Measurements from ENCODE around the gene SERPINB8. TPM values are rescaled to one million over a fixed set of nuclear protein-coding genes. Genes with fewer than 3 reads are reported as not detected.
A peak's percentile ranks its signal among the peaks of the same experiment; 100 is the strongest.

The SERPINB8 gene
- total and polyA plus RNA-seq, 5 experiments from 2014 or later: 11.2 to 20.1 (median 14.3) TPM

DNA sequence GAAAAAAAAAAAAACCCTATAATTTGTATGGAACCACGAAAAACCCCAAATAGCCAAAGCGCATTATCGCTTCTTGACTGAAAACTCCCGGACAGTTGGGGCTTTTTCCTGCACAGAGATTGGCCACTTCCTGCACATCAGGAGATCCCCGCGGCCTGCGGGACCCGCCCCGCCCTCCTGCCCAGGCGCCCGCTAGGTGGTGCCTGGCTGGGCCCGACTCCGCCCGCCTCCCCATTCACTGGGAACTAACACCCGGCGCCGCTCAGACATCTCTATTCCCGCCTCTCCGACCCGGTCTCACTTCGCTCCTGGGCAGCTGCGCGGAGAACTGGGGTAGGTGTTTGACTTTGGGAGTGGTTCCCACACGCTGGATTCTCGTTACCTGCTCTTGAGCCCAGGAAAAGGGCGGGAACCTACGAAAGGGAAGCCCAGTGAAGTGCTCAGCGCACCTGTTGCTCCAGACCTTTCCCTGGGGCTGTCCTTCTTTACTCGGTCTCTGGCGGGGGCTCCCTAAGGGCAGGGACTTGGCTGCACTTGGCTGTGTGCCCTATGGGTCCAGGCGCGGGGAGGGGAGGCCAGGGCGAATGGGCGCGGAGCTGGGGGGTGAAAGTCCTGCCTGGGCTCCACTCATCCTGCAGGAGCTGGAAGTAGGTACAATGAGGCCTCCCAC lies 20.7 kb upstream of the SERPINB8 start, which contains the start of gene HMSD:
HMSD (plus strand) TSS at position 234 of the 670 bp plus-strand sequence. CDS start 4,155 bp downstream, outside the sequence.
- Mint-ChIP-seq H3K27ac (no peak within 1 kb of the TSS), H3K36me3 (no peaks in the 10 kb centered on the region), H3K27me3 (peaks cover 26 to 47% (median 37%) of the 10 kb centered on the region in 5 donors), H3K4me1 (peaks cover 0 to 12% (median 10%) of the 10 kb centered on the region in 4 donors), H3K4me3 (peak within 1 kb of the TSS in 9 of 10 donors; percentile 20 to 68 (median 38)), H3K9me3 (peaks cover 0 to 5% (median 0%) of the 10 kb centered on the region in 9 donors)
- peak in 4 of 10 donors; percentile 9 to 28 (median 25) for DNase-seq
- ATAC-seq: peak; percentile 74 to 75
- POLR2A ChIA-PET: no interaction called here

DNA sequence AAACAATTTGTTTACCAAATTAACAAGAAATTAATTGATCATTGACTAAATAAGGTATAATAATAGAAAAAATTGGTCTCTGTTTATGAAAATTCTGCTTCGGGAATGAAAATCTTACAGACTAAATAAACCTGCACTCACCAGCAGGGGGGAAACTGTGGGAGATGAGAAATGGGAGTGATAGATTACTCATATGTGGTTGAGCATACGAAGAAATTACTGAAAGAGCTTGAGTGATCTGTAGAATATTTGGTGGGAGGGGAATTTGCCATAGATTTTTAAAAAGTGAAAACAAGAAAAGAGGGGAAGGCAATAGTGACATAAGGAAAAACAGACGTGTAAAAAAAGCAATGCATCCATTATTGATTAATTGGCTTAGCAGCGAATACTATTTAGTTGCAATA lies 18.6 kb upstream of the SERPINB8 start:
- Mint-ChIP-seq H3K27ac (no peak overlapping the region), H3K4me3 (no peak overlapping the region), H3K36me3 (no peaks in the 10 kb centered on the region), H3K9me3 (peaks cover 0 to 5% (median 0%) of the 10 kb centered on the region in 9 donors), H3K27me3 (peaks cover 16 to 39% (median 25%) of the 10 kb centered on the region in 5 donors), H3K4me1 (peaks cover 0 to 12% (median 10%) of the 10 kb centered on the region in 4 donors)
- ATAC-seq (no peak), DNase-seq (no peak)
- POLR2A ChIA-PET: no interaction called here

DNA sequence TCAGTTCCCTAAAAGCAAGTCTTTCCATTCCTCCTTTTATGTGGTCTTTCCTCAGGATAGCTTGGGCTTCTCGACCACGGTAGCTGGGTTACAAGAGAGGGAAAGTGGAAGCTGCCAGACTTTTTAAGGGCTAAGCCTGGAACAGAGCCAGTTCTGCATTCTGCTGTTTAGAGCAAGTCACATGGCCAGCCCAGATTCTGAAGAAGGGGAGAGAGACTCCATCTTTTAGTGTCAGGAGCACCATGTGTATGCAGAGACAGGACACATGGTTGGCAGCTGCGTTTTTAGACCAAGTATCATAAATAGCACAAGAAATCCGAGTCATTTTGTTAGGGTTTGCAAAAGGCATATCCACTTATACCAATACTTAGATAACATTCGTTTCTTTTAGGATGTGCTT lies 16.1 kb upstream of the SERPINB8 start:
- DNase-seq (no peak), ATAC-seq (no peak)
- Mint-ChIP-seq H3K9me3 (peaks cover 0 to 5% (median 0%) of the 10 kb centered on the region in 9 donors), H3K27me3 (peaks cover 6 to 40% (median 22%) of the 10 kb centered on the region in 5 donors), H3K27ac (no peak overlapping the region), H3K4me3 (no peak overlapping the region), H3K36me3 (no peaks in the 10 kb centered on the region), H3K4me1 (peaks cover 0 to 6% (median 5%) of the 10 kb centered on the region in 4 donors)
- POLR2A ChIA-PET: no interaction called here

DNA sequence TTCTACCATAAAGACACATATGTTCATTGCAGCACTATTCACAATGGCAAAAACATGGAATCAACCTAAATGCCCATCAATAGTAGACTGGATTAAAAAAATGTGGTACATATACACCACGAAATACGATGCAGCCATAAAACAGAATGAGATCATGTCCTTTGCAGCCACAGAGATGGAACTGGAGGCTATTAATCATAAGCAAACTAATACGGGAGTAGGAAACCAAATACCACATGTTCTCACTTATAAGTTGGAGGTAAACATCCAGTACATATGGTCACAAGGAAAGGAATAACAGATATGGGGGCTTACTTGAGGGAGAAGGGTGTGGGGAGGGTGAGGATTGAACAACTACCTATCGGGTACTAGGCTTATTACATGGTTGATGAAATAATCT lies 13.1 kb upstream of the SERPINB8 start:
- H3K27ac Mint-ChIP-seq: no peak overlapping the region
- no peaks in the 10 kb centered on the region for H3K36me3 Mint-ChIP-seq
- DNase-seq (no peak), ATAC-seq (no peak)
- no peak overlapping the region for H3K4me3 Mint-ChIP-seq
- POLR2A ChIA-PET: no interaction called here
- H3K27me3 Mint-ChIP-seq: peaks cover 13 to 43% (median 24%) of the 10 kb centered on the region in 5 donors
- H3K9me3 Mint-ChIP-seq: no peaks in the 10 kb centered on the region
- H3K4me1 Mint-ChIP-seq: no peaks in the 10 kb centered on the region

DNA sequence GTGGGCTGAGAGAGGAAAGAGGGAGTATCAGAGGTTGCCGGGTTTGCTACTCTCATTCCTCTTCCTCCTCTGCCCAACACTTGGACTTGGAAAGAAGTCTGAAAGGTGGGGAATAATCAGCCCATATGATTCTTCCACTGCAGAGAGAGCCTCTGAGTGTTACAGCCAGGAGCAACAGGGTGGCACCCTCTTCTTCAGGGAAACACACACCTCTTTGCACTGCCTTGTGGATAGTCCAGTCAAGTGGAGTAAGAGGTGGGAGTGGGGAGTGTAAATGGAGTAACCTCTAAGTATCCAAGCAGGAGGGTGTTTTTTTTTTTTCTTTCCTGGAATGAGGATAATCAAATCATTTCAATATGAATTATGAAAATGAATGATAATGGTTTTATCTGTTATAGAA lies 9.0 kb upstream of the SERPINB8 start:
- peaks cover 13 to 54% (median 27%) of the 10 kb centered on the region in 5 donors for H3K27me3 Mint-ChIP-seq
- DNase-seq (no peak), ATAC-seq (no peak)
- POLR2A ChIA-PET: no interaction called here
- H3K36me3 Mint-ChIP-seq: no peaks in the 10 kb centered on the region
- H3K4me1 Mint-ChIP-seq: no peaks in the 10 kb centered on the region
- H3K9me3 Mint-ChIP-seq: no peaks in the 10 kb centered on the region
- no peak overlapping the region for H3K4me3 Mint-ChIP-seq
- H3K27ac Mint-ChIP-seq: no peak overlapping the region

DNA sequence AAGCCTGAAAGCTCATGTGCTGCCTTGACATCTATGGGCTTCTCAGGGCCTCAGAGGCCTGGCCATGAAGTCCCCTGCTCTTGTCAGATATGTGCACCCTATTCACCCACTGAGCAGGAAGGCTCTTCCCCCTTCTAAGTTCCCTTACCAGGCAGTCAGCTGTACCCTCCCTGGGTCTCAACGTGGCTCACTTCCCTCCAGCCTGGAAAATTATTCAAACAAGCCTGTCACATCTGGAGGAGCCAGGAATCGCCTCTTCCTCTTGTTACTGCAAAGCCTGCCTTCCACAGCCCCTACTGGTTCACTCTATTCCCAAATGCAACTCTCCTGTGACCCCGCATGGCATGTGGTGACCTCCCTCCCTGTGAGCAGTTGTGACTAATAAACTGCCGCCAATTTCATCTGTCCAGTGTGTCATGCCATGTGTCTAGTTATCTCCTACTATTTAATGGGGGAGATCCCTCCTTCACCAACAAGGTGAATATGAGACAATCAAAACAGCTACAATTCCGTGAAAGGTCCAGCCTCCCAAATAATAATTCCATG lies 8.4 kb upstream of the SERPINB8 start:
- POLR2A ChIA-PET: no interaction called here
- Mint-ChIP-seq H3K36me3 (no peaks in the 10 kb centered on the region), H3K27me3 (peaks cover 13 to 48% (median 25%) of the 10 kb centered on the region in 5 donors), H3K9me3 (no peaks in the 10 kb centered on the region), H3K4me3 (no peak overlapping the region), H3K27ac (peak overlapping the region in 2 of 10 donors; percentile 41 to 67), H3K4me1 (no peaks in the 10 kb centered on the region)
- ATAC-seq (no peak), DNase-seq (no peak)

DNA sequence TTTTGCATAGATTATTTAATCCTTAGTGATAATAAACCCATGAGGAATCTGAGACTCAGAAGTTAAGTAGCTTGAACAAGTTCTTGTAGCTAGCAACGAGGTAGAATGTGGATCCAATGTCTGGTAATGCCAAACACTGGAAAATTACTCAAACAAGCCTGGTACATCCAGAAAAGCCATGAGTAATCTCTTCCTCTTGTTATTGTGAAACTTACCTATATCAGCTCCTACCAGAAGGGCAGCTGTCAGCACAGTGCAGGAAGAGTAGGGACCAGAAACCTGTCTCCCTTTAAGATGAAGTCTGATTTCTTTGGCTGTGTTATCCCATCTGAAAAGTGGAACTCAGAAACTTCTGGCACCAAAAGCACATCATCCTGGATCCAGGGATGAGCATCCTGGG lies 7.7 kb upstream of the SERPINB8 start:
- Mint-ChIP-seq H3K9me3 (no peaks in the 10 kb centered on the region), H3K4me3 (no peak overlapping the region), H3K36me3 (no peaks in the 10 kb centered on the region), H3K4me1 (no peaks in the 10 kb centered on the region), H3K27ac (no peak overlapping the region), H3K27me3 (peaks cover 13 to 42% (median 22%) of the 10 kb centered on the region in 5 donors)
- DNase-seq (no peak), ATAC-seq (no peak)
- POLR2A ChIA-PET: no interaction called here

DNA sequence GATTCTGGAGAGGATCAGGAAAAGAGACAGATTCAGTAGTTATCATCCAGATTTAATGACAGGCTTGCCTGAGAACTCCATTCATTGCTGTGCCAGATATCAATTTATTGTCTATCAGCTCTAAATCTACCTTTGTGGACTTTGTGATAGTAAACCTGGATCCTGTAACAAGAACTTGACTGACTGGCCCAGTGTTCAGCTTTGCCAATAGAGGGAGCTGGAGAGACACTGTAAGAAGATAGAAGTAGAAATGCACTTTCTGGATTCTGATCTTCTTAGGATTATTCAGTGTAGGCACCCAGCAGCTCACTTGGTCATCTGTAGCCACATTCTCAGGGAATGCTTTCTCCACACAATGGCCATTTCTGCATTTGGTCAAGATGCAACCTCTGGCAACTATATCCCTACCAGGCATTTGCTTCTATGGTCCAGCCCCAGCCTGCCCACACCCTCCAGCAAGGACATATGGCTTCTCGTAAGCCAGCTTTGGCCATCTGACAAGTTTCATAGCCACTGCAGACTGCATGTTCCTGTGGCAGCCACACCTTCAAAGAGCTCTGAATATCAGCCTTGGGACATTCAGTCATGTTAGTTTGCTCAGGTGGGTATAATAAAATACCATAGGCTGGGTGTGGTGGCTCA lies 6.1 kb upstream of the SERPINB8 start:
- Mint-ChIP-seq H3K9me3 (no peaks in the 10 kb centered on the region), H3K4me3 (no peak overlapping the region), H3K27ac (peak overlapping the region in 1 of 10 donors; percentile 64), H3K27me3 (peaks cover 9 to 32% (median 22%) of the 10 kb centered on the region in 5 donors), H3K4me1 (peaks cover 0 to 3% (median 2%) of the 10 kb centered on the region in 4 donors), H3K36me3 (no peaks in the 10 kb centered on the region)
- POLR2A ChIA-PET: interaction anchor here (1.2 kb wide), 1 partner anchor 12 kb away, joined by 3 read pairs; no protein-coding TSS in a partner anchor
- ATAC-seq (peak; percentile 70 to 74), DNase-seq (peak in 8 of 10 donors; percentile 23 to 77 (median 51))

DNA sequence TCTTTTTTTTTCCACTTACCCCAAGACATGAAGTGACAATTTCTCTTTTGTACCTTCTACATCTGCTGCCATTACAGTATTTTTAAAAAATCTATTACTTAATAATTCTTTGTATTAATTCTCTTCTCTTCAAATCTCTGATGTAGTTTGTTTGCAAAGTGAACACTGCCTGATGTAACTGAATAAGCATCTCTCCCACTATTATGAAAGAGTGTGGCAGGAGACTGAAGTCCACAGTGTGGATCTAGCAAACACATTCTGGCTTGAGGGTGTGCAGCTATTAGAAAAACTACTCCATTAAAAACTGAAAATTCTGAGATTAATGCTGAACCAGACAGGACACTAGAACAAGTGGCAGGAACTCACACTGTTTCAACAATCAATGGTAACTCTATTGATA lies 5.0 kb upstream of the SERPINB8 start:
- POLR2A ChIA-PET: interaction anchor here (0.7 kb wide), 1 partner anchor 448 kb away, joined by 3 read pairs; no protein-coding TSS in a partner anchor

DNA sequence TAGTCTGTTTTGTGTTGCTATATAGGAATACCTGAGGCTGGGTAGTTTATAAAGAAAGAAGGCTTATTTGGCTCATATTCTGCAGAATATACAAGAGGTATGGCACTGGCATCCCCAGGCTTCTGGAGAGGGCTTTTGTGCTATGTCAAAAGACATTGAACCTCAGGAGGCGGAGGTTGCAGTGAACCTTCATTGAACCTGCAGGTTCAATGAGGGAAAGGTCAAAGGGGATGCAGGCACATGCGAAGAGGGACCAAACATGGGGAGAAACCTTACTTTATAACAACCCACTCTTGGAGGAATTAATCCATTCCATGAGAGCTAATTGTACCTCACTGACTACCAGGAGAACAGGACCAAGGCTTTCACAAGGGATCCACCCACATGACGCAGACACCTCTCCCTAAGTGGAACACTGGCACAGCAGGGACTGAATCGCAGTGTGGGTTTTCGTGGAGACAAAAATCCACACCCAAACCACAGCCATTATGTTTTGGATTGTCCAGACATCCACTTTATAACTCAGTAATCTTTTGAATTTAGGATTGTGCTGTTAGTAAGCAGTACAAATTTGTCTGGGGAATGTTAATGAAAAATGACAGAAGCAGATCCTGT lies 4.1 kb upstream of the SERPINB8 start:
- Mint-ChIP-seq H3K4me3 (no peak overlapping the region), H3K4me1 (peaks cover 12 to 21% (median 18%) of the 10 kb centered on the region in 4 donors), H3K27me3 (peaks cover 6 to 26% (median 17%) of the 10 kb centered on the region in 5 donors), H3K27ac (peak overlapping the region in 1 of 10 donors; percentile 61), H3K36me3 (no peaks in the 10 kb centered on the region), H3K9me3 (no peaks in the 10 kb centered on the region)
- POLR2A ChIA-PET: no interaction called here
- ATAC-seq: no peak
- DNase-seq: no peak

More for the DNA sequence above, 5.0 kb upstream of the SERPINB8 start:
- DNase-seq (no peak), ATAC-seq (no peak)
- no peaks in the 10 kb centered on the region for H3K9me3 Mint-ChIP-seq
- H3K27me3 Mint-ChIP-seq: peaks cover 6 to 26% (median 18%) of the 10 kb centered on the region in 5 donors
- no peak overlapping the region for H3K27ac Mint-ChIP-seq
- H3K4me1 Mint-ChIP-seq: peaks cover 8 to 14% (median 14%) of the 10 kb centered on the region in 4 donors
- no peak overlapping the region for H3K4me3 Mint-ChIP-seq
- no peaks in the 10 kb centered on the region for H3K36me3 Mint-ChIP-seq

DNA sequence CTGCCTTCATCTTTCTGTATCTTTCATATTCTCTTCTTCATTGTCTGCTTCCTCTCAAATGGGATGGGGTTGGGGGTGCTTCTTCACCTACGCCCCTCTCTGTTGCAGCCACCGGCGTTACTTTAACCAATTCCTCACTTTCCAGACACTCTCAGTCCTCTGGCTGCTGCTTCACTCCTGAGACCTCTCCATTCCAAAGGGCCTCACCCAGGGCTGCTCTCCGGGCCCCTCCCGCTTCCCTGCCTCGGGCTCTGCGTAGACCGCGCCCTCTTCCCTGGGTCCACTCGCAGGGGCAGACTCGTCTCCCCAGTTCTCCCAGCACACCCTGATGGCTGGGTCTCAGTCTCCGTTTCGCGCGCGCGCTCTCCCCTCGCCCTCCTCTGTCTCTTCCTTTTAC lies 926 bp downstream of the SERPINB8 start:
- ATAC-seq: no peak
- H3K27ac Mint-ChIP-seq: peak overlapping the region; percentile 87 to 98 (median 94)
- DNase-seq: peak in 2 of 10 donors; percentile 7 to 13
- no peaks in the 10 kb centered on the region for H3K36me3 Mint-ChIP-seq
- peak overlapping the region; percentile 85 to 100 (median 97) for H3K4me3 Mint-ChIP-seq
- POLR2A ChIA-PET: interaction anchor here (0.9 kb wide), 1 partner anchor 1254 kb away, joined by 3 read pairs; no protein-coding TSS in a partner anchor
- H3K27me3 Mint-ChIP-seq: peaks cover 0 to 4% (median 0%) of the 10 kb centered on the region in 5 donors
- peaks cover 24 to 61% (median 37%) of the 10 kb centered on the region in 4 donors for H3K4me1 Mint-ChIP-seq
- no peaks in the 10 kb centered on the region for H3K9me3 Mint-ChIP-seq

DNA sequence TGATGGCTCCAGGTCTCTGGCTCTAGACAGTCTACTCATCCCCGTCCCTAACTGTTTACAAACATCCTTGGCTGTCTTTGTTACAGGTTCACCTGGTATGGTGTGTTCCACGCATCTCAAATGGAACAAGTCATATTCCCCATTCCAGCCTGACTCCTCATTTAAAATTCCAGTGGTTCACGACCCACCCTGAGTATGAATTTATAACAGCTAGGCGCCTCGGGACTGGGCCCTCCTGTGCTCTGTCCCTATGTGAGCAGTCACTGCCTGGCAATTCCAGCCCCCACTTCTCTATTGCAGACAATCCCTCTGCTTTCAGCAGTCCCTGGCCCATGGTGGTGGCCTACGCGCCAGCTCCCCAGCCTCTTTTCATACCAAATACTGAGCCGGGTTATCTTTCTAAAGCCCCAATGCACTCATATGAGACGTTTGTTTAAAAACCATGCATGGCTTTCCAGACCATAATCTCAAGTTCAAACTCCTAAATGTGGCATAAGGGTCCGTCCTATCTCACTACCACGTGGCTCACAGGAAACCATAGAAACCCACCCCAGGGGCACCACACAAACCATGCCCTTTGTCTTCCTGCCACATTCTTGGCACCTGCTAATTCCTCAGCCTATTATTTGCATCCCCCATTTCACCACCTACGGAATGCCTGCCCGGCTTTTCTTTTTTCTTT lies 1.6 kb downstream of the SERPINB8 start:
- H3K4me3 Mint-ChIP-seq: peak overlapping the region; percentile 85 to 100 (median 97)
- ATAC-seq: no peak

More for the DNA sequence above, 1.6 kb downstream of the SERPINB8 start:
- no peaks in the 10 kb centered on the region for H3K9me3 Mint-ChIP-seq
- peak overlapping the region in 9 of 10 donors; percentile 86 to 98 (median 94) for H3K27ac Mint-ChIP-seq
- DNase-seq: no peak
- no peaks in the 10 kb centered on the region for H3K36me3 Mint-ChIP-seq
- peaks cover 0 to 3% (median 0%) of the 10 kb centered on the region in 5 donors for H3K27me3 Mint-ChIP-seq
- POLR2A ChIA-PET: no interaction called here
- H3K4me1 Mint-ChIP-seq: peaks cover 24 to 61% (median 37%) of the 10 kb centered on the region in 4 donors
